COLO668 (cell line): ENCODE results near the gene KCNJ10.
"Not testable (repeated sequence)": the region's sequence is repeated elsewhere in the genome, so short reads cannot be mapped to it uniquely, and the experiment has no call there.

Source experiments
- DNase-seq: peaks from one replicate; lab custom pipeline; 2025; ENCODE audit not compliant: unreplicated experiment; lab: John Stamatoyannopoulos, UW

KCNJ10 gene

DNA sequence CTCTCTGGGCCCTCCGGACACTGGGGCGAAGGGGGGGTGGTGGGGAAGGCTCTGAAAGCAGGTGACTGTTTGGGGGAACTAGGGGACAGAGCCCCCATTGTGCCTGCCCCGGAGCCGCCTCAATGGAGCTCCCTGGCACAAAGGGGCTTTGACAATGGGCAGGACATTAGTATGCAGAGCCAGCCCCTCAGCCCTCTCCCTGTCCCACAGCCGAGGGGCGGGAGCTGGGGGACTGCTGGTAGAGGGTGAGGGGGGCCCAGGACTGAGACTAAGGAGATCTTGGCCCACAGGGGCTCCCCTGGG, 7.8 kb downstream of the KCNJ10 start:
- no peak for DNase-seq

DNA sequence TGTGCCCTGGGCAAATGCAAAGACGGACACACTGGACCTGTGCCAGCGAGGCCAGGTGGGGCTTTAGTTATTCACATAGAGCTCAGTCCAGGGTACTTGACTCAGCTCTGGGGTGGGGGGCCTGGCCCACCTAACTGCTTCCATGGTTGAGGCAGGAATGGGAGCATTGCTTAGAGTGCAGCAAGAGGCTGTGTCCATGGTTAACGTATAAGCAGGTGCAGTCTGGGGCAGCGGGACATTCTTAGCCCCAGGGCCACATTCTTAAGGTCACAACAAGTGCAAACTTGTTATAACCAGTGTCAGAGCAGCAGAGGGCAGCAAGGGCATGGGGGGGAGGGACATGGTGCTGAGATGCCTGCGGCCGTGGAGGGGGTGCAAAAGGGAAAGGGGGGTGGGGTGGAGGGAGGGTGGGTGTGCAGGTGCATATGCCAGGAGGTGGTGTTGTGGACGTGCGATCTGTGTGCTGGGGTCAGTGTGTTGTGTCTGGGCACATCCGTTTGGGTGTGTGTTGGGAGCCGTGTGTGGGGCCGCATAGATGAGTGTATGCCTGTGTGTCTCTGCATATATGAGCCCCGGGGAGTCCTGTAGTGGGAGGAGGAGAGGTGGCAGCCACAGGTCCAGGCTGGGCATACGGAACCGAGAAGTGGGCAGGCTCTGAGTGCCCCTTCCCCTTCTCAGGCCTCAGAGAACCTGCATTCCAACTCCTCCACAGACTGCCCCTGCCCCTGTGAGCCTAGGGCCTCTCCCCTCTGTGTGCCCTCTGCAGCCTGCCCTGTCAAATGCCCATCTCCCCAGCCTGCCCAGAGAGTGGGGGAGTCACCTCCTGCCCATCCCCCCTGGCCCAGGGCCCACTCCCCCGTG, 8.4 kb downstream of the KCNJ10 start:
- DNase-seq = no peak

DNA sequence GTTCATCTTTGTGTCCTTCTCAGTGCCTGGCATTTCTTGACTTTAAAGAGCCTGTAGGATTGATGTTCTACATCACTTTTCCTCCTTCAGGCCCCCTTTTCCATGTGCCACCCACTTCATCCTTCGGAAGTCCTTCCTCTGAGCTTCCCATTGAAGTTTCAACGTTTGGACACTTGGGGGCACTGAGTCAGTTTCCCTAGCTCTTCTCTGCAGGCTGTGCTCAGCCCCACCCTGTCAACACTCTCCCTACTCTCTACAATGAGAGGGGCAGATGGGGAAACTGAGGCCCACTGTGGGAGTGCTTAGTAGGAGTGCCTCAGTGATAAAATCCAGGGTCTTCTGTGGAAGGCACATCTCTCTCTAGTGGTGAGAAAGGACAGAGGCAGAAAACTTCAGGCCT, 11.9 kb downstream of the KCNJ10 start:
- no peak for DNase-seq

DNA sequence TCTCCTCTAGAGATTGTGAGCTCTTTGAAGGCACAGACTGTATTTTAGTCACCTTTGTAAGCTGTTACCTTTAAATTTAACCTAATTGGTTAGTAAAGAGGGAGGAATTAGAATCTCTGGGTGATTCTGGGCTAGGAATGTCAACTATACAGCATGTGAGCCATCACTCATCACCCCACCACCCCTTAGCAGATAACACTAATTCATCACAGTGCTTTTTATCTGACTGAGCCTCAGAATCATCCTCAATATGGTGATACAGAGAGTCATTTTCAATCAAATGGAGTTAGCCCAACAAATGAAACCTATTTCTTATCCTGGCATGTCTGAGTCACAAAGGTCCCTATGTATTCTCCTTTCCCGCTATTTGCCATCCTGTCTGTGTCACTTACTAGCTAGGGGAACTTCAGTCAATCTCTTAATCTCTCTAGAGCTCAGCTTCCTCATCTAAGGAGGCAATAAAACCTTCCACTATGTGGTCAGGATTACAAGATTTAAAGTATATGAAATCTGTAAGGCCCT, 13.3 kb downstream of the KCNJ10 start:
- no peak for DNase-seq

DNA sequence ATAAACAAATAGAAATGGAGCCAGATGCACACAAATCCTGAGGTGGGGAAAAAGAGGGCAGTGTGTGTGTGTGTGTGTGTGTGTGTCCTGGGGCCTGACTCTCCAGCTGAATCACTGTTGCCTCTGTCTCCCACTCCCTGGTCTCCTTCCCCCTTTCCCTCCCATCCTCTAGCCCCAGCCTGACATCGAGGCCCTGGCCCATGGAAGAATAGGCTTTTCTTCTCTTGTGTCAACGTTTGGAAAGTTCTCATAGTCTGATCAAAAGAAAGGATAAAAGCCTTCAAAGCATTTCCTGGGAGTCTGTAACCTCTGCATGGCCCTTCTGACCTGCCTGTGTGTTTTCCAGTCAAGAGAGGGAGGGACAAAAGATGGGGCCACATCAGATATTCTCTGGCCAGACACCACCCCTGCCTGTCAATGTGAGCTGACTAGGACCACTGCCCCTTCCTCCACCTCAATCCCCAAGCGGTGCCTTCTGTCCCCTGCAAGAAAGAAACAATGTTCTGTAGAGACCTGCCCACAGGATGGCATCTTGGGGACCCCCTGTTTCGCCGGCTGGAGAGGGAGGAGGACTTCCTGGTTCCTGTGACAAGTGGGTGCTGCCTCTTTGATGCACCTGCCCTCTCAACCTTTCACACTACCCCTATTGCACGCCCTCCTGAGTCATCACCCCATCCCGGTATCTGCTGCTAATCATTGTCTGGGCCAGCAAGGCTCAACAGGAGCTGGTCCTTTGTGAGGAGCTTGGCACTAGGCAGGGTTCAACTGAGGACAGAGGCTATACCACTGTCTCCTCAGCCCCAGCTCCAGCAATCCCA, 16.2 kb downstream of the KCNJ10 start:
- no peak for DNase-seq

DNA sequence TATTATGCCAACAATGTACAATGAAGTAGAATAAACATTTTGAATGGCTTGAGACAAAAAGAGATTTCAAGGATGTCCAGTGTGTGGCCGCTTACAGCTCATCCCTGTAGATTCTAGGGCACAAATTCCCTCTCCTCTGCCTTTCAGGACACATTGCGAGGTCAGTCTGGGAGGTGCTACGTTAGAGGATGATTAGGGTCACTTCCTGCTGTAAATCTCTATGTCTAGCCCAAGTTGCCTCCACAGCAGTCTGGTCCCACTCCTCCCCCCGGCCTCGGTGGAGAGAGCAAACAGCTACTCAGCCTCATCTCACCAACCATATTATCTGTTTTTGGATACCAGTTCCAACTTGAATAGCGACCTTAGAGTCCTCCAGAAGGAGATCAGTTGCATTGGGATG, 17.0 kb downstream of the KCNJ10 start:
- no peak for DNase-seq

DNA sequence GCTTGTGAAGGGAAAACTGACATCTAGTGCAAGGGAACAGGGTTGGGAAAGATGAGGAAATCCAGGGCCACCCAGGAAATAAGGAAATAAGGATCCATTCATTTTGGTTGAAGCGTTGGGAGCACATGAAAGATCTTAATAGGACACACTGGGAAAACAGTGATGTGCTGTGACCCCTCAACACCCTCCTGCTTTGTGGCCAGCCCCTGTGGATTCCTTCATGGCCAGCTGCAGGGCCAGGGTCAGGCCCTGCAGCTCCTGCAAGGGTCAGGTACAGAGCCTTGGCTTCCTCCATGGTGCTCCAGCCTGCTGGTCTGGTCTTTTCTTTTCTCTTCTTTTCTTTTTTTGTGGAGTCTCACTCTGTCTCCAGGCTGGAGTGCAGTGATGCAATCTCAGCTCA, 19.3 kb downstream of the KCNJ10 start:
- no peak for DNase-seq

DNA sequence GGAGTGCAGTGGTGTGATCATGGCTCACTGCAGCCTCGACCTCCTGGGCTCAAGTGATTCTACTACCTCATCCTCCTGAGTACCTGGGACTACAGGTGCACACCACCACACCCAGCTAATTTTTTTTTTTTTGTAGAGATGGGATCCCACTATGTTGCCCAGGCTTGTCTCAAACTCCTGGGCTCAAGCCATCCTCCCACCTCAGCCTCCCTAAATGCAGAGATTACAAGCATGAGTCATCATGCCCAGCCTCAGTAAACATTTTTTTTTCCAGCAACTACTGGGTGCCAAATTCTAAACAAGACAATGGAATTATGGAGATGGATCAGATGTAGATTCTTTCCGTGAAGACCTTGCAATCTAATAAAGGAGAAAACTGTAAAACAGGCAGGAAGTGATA, 19.8 kb downstream of the KCNJ10 start:
- DNase-seq = not testable (repeated sequence)

DNA sequence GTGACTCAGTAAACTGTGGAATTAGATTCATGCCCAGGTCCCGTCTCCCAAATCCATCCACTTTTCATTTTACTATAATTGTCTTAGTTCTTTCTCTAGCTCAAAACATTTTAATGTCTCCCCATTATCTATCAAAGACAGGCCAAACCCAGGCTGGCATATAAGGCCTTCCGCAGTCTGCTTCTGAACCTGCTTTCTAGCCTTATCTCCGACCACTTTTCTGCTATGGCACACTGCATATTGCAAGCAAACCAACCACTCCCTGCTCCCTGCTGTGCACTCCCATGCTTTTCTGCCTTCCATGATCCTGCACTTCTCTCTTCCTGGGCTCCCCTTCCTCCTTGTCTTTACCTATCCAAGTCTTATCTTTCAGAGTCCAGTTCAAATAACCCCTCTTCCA, 20.9 kb downstream of the KCNJ10 start:
- no peak for DNase-seq

DNA sequence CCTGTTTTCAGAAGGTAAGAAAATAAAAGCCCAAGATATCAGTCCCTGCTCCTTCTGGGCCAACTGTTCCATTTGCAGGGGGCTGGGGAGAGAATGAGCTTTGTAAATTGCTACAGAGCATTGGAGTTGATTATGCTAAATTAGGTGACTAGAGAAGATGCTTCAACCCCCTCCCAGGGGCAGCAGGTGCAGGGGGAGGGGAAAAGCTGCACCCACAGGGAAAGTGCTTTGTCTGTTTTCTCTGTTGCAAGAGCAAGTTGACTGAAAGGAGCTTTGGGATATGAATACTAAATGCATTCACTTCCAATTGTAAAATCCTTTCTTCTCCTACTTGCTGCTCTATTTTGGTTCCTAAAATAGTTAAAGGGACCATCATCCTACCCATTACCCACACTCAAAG, 21.6 kb downstream of the KCNJ10 start:
- no peak for DNase-seq

DNA sequence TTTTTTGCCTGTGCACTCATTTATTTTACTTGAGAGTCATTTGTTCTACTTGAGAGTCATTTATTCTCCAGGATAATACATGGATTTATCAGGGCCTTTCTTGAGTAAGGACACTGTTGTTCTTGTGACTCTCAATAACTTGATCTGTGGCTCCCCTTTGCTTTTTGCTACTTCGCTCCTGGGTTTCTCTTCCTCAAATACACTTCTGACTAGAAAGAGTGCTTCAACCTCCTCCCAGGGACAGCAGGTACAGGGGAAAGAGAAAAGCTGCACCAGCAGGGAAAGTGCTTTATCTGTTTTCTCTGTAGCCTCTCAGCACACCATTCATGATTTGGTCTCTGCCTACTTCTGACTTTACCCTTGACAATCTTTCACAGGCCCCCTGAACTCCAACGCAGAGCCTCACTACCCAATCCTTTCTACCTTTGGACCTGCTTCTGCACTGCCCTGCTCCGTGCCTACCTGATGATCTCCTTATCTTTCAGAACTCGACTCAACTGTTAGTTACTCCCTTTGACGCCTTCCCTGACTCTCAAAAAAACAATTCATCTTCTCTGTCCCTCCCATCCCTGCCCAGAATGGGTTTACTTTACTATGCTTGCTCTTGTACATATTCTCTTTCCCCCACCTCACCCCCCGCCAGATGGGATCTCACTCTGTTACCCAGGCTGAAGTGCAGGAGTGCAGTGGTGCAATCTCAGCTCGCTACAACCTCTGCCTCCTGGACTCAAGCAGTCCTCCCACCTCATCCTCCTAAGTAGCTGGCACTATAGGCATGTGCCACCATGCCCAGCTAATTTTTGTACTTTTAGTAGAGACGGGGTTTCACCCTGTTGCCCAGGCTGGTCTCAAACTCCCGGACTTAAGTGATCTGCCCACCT, 22.6 kb downstream of the KCNJ10 start:
- DNase-seq = no peak

DNA sequence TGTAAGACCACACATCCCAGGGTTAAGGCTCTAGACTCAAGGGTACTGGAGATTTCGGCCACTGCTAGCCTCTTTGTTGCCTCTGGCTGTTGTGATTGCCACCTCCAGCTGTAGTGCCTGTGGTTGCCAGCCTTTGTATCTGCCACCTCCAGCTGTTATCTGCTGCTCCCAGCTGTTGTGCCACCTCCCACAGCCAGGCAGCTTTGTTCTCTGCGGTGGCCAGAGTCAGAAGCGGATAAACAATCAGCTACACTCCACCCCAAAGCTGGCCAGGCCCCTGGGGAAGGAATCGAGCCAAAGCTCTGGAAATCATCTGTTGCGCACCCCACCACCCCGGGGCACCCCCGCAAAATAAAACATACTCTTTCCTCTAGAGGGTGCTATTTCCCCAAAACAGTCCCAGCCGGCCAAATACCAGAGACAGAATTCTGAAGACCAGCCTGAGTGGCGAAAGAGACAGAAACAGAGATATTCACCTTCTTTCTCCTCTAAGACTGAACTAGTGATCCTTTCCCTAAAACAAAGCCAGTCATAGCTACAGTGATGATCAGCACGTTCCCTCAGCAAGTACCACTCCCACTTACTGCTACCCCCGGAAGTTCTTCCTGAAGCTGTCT, 23.4 kb downstream of the KCNJ10 start:
- peak; percentile 20 for DNase-seq

DNA sequence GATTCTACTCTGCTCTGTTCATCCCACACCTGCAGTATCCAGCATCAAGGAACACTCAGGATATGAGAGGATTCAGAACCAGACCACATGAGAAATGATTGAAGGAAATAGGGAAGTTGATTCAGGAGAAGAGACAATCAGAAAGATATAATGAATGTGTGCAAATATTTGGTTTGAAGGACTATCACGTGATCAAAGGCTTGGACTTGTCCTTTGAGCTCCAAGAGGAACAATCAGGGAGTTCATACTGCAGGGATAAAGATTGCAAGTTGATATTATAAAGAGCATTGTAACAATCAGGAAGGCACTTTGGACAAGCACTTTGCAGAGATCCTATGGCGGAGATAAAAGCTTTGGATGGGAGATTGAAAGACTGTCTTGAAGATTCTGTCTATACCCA, 24.3 kb downstream of the KCNJ10 start:
- DNase-seq = no peak

DNA sequence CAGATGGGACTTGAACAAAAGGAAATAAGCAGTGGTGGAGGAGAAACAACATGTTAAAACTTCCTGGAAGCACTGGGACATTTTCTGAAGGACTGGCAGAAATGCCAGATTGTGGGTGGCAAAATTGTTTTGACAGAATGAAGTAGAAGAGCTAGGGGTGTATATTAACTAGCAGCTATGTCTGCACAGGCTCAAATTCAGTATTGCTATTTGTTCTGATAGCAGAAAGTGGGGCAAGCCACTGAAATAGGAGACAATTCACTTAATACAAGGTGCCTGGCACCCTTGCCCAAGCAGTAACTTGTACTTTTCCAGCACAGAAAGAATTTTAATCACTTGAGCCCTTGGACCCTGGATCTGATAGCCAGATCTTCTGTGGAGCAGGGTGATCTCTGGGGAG, 26.4 kb downstream of the KCNJ10 start:
- DNase-seq = no peak

DNA sequence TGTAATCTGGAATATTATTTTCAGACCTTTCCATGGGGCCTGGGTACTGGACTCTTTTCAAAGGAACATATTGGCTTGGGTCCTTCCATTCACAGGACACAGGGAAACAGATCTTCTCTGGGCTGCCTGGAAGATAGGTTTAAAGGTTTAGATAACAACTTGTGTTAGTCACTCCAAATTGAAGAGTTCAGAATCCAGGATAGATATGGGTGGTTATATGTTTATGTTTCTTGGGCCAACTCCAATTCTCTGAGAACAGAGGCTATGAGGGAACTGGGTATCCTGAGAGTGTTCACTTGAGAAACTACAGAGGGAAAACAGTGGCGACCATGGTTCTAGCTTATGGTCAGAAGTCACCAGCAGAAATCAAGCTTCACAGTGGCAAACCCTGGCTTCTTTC, 29.5 kb downstream of the KCNJ10 start:
- no peak for DNase-seq

DNA sequence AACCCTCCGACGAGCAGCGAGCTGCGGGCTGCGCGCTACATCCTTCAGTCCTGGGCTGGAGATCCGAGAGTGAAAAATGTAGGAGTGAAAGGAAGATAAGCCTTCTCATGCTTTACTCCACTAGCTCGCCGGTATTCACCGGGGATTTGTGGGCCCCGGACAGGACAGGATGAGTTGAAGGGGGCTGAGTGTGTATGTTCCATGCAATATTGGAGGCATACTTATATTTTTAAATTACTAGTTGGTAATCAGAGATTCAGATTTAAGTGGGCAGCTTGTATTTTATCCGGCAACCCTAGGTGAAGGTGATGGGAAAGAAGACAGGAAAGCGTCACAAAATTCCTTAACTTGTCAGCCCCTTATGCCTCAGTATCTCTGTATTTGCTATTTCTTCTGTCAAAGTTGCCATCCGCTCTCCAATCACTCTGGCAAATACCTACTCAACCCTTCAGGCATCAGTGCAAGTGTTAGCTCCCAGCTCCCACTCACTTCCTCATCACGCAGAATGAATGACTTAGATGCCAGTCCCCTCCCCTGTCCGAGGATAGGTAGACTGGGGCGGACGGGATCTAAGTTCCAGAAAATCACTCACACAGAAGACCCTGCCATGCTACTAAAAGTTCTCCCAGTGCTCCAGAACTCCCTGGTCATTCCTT, 37.7 kb downstream of the KCNJ10 start:
- peak; percentile 20 for DNase-seq

DNA sequence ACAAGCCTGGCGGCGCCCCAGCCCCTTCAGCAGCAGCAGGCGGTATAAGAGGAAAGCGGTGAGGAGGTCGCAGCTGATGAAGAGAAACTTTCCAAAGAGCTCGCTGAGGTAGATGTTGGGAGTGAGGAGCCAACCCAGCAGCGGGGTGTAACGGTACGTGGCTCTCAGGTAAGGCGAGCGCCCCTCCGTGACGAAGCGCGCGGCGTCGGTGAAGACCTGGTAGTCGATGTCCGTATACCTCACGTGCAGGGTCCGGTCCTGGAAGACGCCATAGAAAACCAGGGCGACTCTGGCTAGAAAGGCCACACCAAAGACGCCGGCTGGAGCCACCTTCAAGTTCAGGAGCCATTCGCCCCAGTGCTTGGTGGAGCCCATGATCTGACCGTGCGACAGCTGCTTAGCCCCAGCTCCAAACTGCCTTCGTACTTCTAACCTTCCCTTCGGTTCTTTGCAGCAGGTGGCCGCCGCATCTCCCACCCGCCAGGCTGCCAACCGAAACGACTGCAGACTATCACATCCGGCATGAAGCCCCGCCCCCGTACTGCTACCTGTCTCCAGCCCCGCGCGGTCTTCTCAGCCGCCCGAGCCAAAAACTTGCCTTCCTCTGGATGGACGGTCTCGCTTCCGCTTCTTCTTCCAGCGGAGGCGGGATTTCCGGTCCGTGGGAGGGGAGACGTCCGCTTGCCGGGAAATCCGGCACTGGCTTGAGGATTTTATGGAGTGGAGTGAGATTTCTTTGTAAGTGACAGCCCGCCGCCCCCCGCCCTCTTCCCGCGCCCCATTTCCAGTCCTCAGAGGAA, 38.4 kb downstream of the KCNJ10 start, which contains the start of gene PIGM:
Gene PIGM (minus strand): TSS at position 626 of the 800 bp plus-strand sequence. CDS start 251 bp downstream, at position 375.
- DNase-seq = peak; percentile 99

DNA sequence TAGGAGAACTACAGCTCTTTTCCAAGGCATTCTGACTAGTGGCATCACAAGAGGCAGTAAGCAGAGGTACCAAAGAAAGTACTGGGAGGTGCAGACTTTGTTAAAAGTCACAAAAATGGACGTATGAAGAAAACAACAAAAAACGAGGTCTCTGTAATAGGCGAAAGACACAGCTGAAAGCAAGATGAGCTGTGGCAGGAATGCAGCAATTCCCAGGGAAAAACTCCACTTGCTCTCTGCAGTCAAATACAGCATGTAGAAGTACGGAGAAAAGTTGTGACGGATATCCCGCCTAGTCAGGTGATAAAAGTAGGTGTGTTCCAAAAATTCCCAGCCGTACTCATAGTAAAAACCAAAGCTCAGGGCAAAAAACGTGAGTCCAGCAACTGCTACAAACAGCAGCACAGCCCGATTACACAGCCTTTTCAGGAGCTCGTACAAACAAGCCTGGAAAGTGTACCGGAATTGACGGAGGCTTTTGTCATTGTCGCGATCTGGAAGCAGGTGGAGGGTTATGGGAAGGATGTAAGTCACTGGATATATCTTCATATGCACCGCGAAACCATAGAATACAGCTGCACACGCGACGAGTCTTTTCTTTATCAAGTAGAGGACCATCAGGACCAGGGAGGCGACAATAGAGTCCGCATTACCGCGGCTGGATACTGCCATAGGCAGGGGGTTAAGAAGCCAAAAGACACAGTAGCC, 39.1 kb downstream of the KCNJ10 start:
- DNase-seq = peak; percentile 37

DNA sequence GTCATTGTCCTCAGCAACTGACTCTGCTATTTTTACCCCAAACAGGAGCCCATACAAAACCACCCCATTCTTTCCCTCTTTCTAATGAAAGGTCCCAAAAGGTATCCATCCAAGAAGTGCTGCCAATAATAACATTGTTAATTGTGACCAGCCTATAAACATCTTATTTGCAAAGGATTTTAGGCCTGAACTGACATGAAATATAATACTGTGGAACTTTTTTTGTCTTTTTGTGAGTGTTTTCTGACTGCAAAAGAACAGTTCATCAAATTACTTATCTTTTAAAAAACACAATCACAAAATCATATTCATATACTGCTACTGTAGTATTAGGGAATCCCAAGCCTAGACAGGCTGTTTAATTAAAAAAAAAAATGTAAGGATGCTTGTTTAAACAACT, 41.5 kb downstream of the KCNJ10 start:
- no peak for DNase-seq
